H1 (cell line): ENCODE data around the gene OR51A4. TPM values are rescaled to one million over a fixed set of nuclear protein-coding genes. Genes with fewer than 3 reads are reported as not detected.

Source experiments
- CTCF ChIA-PET: fragments of 300-600 bp; sonication (Branson Sonifier 250); formaldehyde crosslinking; loops from one replicate; lab custom pipeline; 2021; ENCODE audit not compliant: partially characterized antibody; lab: Charles Lee
- POLR2A ChIA-PET: fragments of 300-600 bp; sonication (Branson Sonifier 250); formaldehyde crosslinking; loops from one replicate; lab custom pipeline; 2021; ENCODE audit warnings: inconsistent platforms; ENCODE audit not compliant: partially characterized antibody; lab: Charles Lee
- DNase-seq, 2 experiments: peaks; one replicate each; pipeline versions ENCODE4 v3.0.0 to v3.0.0-alpha.2; 2010 to 2022; ENCODE audit warnings: low spot score in 2 of 2, low read depth in 1 of 2, mixed read lengths in 1 of 2
- FAIRE-seq: peaks from 2 replicates; lab custom pipeline; 2011; peaks lifted over from hg19 to GRCh38; lab: Jason Lieb, UNC
- H2AFZ ChIP-seq: 2 replicates; pipeline ENCODE4 v1.8.1; 2012; ENCODE audit warnings: low read length, inconsistent platforms
- H2AK5ac ChIP-seq: 2 replicates; pipeline ENCODE4 v1.6.1; 2013; ENCODE audit warnings: low read depth, low read length
- H2BK120ac ChIP-seq: replicated peaks from 2 replicates; pipeline ENCODE3; 2013; ENCODE audit warnings: low read depth, low read length, inconsistent platforms
- H2BK12ac ChIP-seq: 2 replicates; pipeline ENCODE4 v1.6.1; 2013; ENCODE audit warnings: low read depth, low read length
- H2BK15ac ChIP-seq: 2 replicates; pipeline ENCODE4 v1.6.1; 2013; ENCODE audit warnings: low read length
- H2BK20ac ChIP-seq: 2 replicates; pipeline ENCODE4 v1.6.1; 2013; ENCODE audit warnings: low read length
- H2BK5ac ChIP-seq: 2 replicates; pipeline ENCODE4 v1.6.1; 2013; ENCODE audit warnings: low read depth, low read length
- H3K14ac ChIP-seq: 2 replicates; pipeline ENCODE4 v1.6.1; 2013; ENCODE audit warnings: inconsistent platforms; ENCODE audit not compliant: insufficient read length
- H3K18ac ChIP-seq: 2 replicates; pipeline ENCODE4 v1.6.1; 2013; ENCODE audit warnings: low read length; ENCODE audit errors: extremely low read depth
- H3K23ac ChIP-seq: 2 replicates; pipeline ENCODE4 v1.6.1; 2013; ENCODE audit warnings: inconsistent platforms; ENCODE audit not compliant: insufficient read length
- H3K23me2 ChIP-seq: 2 replicates; pipeline ENCODE4 v1.6.1; 2013; ENCODE audit warnings: low read depth, low read length
- H3K27ac ChIP-seq: 2 replicates; pipeline ENCODE4 v1.6.1; 2011; ENCODE audit warnings: low read depth, low read length, inconsistent platforms
- H3K27me3 ChIP-seq, 4 experiments: replicated peaks in 1 of 4; 1 replicate in 1 of 4; 2 replicates in 3 of 4; pipeline versions ENCODE4 v1.6.1 to v1.8.1; 2011 to 2013; ENCODE audit warnings: low read length in 3 of 4, mild to moderate bottlenecking in 3 of 4, inconsistent platforms in 2 of 4, mixed read lengths in 2 of 4, moderate library complexity in 1 of 4; ENCODE audit not compliant: control insufficient read depth in 3 of 4, insufficient read depth in 3 of 4; ENCODE audit errors: extremely low read depth in 1 of 4
- H3K36me3 ChIP-seq, 4 experiments: 2 replicates each; pipeline versions ENCODE4 v1.6.1 to v1.8.1; 2011 to 2013; ENCODE audit warnings: mild to moderate bottlenecking in 4 of 4, low read length in 3 of 4, moderate library complexity in 2 of 4, control low read depth in 1 of 4, inconsistent platforms in 1 of 4; ENCODE audit not compliant: insufficient read depth in 4 of 4, control insufficient read depth in 2 of 4
- H3K4ac ChIP-seq: replicated peaks from 2 replicates; pipeline ENCODE3; 2013; ENCODE audit warnings: low read length, low read depth, mixed read lengths, inconsistent platforms; ENCODE audit not compliant: insufficient read length
- H3K4me1 ChIP-seq, 4 experiments: replicated peaks in 1 of 4; 1 replicate in 1 of 4; 2 replicates in 3 of 4; pipeline versions ENCODE4 v1.6.1 to v1.8.1; 2011 to 2013; ENCODE audit warnings: low read length in 3 of 4, inconsistent platforms in 2 of 4, mixed read lengths in 1 of 4; ENCODE audit not compliant: insufficient read depth in 4 of 4, control insufficient read depth in 3 of 4
- H3K4me2 ChIP-seq, 2 experiments: 2 replicates each; pipeline versions ENCODE4 v1.6.1 to v1.8.1; 2011 to 2013; ENCODE audit warnings: low read depth in 2 of 2, low read length in 2 of 2, control low read depth in 1 of 2, inconsistent platforms in 1 of 2, mild to moderate bottlenecking in 1 of 2; ENCODE audit not compliant: insufficient read depth in 1 of 2
- H3K4me3 ChIP-seq, 4 experiments: fragments of 200-600, 300-600 bp in 1 of 4; sonication (generic), shearing (Covaris generic), sonication (Bioruptor Twin) in 1 of 4; 2 replicates each; pipeline versions ENCODE4 v1.5.1 to v1.8.1; 2011 to 2016; ENCODE audit warnings: low read length in 4 of 4, low read depth in 3 of 4, control low read depth in 2 of 4, inconsistent platforms in 2 of 4, mild to moderate bottlenecking in 2 of 4, mixed read lengths in 1 of 4, moderate library complexity in 1 of 4; ENCODE audit not compliant: insufficient read depth in 2 of 4; ENCODE audit errors: extremely low read depth in 1 of 4
- H3K56ac ChIP-seq: replicated peaks from 2 replicates; pipeline ENCODE3; 2013; ENCODE audit warnings: low read depth, mild to moderate bottlenecking, mixed read lengths, low read length, inconsistent platforms; ENCODE audit not compliant: insufficient read length
- H3K79me1 ChIP-seq: 2 replicates; pipeline ENCODE4 v1.6.1; 2013; ENCODE audit warnings: low read depth, low read length, control low read depth
- H3K79me2 ChIP-seq, 2 experiments: 2 replicates each; pipeline versions ENCODE4 v1.6.1 to v1.8.1; 2012 to 2013; ENCODE audit warnings: low read length in 2 of 2, mild to moderate bottlenecking in 2 of 2, inconsistent platforms in 1 of 2; ENCODE audit not compliant: insufficient read depth in 2 of 2, control insufficient read depth in 1 of 2
- H3K9ac ChIP-seq, 4 experiments: replicated peaks in 1 of 4; 1 replicate in 1 of 4; 2 replicates in 3 of 4; pipeline versions ENCODE4 v1.6.1 to v1.8.1; 2011 to 2013; ENCODE audit warnings: low read depth in 3 of 4, low read length in 3 of 4, control low read depth in 2 of 4, mild to moderate bottlenecking in 2 of 4, moderate library complexity in 2 of 4, inconsistent platforms in 1 of 4; ENCODE audit errors: extremely low read depth in 1 of 4
- H3K9me3 ChIP-seq, 2 experiments: 2 replicates each; pipeline versions ENCODE4 v1.6.1 to v1.8.1; 2012 to 2013; ENCODE audit warnings: mild to moderate bottlenecking in 2 of 2, moderate library complexity in 2 of 2, control low read depth in 1 of 2, inconsistent platforms in 1 of 2, low read depth in 1 of 2, low read length in 1 of 2, mixed read lengths in 1 of 2; ENCODE audit not compliant: insufficient read depth in 2 of 2
- H4K20me1 ChIP-seq, 2 experiments: replicated peaks in 1 of 2; 2 replicates each; pipeline versions ENCODE3 to v1.8.1; 2011 to 2013; ENCODE audit warnings: inconsistent platforms in 2 of 2, low read length in 2 of 2, mild to moderate bottlenecking in 1 of 2; ENCODE audit not compliant: insufficient read depth in 2 of 2, control insufficient read depth in 1 of 2
- H4K5ac ChIP-seq: 2 replicates; pipeline ENCODE4 v1.6.1; 2013; ENCODE audit warnings: low read length, low read depth, mixed read lengths, inconsistent platforms; ENCODE audit not compliant: insufficient read length
- H4K8ac ChIP-seq: 2 replicates; pipeline ENCODE4 v1.8.0; 2013; ENCODE audit warnings: mild to moderate bottlenecking, moderate library complexity, low read length, inconsistent platforms; ENCODE audit not compliant: insufficient read depth; ENCODE audit errors: extremely low read depth
- H4K91ac ChIP-seq: replicated peaks from 2 replicates; pipeline ENCODE3; 2013; ENCODE audit warnings: low read length, mixed read lengths, inconsistent platforms; ENCODE audit not compliant: insufficient read length
- GABPA ChIP-seq: IDR thresholded peaks from 2 replicates; pipeline ENCODE4 v1.6.1; 2011; ENCODE audit warnings: mild to moderate bottlenecking, low read length, moderate library complexity, borderline replicate concordance; ENCODE audit not compliant: insufficient read depth
- JUN ChIP-seq: IDR thresholded peaks from 2 replicates; pipeline ENCODE4 v1.6.1; 2011; ENCODE audit warnings: low read depth, mild to moderate bottlenecking, improper control_type of control experiment, low read length
- KDM4A ChIP-seq: IDR thresholded peaks from one replicate; pipeline ENCODE4 v1.7.1; 2012; ENCODE audit warnings: low read depth, mild to moderate bottlenecking, moderate library complexity, low read length, inconsistent platforms; ENCODE audit not compliant: severe bottlenecking
- RAD21 ChIP-seq, 2 experiments: IDR thresholded peaks in 1 of 2; conservative IDR thresholded peaks in 1 of 2; 2 replicates each; pipeline ENCODE4 v1.6.1; 2011; ENCODE audit warnings: low read depth in 2 of 2, low read length in 2 of 2, improper control_type of control experiment in 1 of 2, inconsistent platforms in 1 of 2, mild to moderate bottlenecking in 1 of 2, moderate library complexity in 1 of 2
- RNF2 ChIP-seq: fragments of 200-900, 300-1000 bp; sonication (generic); IDR thresholded peaks from 2 replicates; pipeline ENCODE4 v1.7.1; 2016; ENCODE audit warnings: borderline replicate concordance, low read depth, mild to moderate bottlenecking, antibody characterized with exemption, low read length; ENCODE audit not compliant: poor library complexity, severe bottlenecking; ENCODE audit errors: missing control alignments
- SIN3A ChIP-seq, 2 experiments: IDR thresholded peaks in 1 of 2; conservative IDR thresholded peaks in 1 of 2; 2 replicates each; pipeline ENCODE4 v1.6.1; 2011 to 2012; ENCODE audit warnings: low read length in 2 of 2, improper control_type of control experiment in 1 of 2, low read depth in 1 of 2, mild to moderate bottlenecking in 1 of 2
- SUZ12 ChIP-seq: fragments of 200-600 bp; sonication (generic); IDR thresholded peaks from 2 replicates; pipeline ENCODE4 v1.6.1; 2012; ENCODE audit warnings: mild to moderate bottlenecking, inconsistent platforms, low read length, moderate library complexity, mixed read lengths
- TAF1 ChIP-seq: IDR thresholded peaks from 2 replicates; pipeline ENCODE4 v1.6.1; 2011; ENCODE audit warnings: mild to moderate bottlenecking, low read depth, low read length
- WGBS, 2 experiments: shearing (Covaris generic) in 1 of 2; methylation state at CpG; one replicate each; pipeline versions ENCODE4 v1.1.6 to v1.1.7; 2013 to 2015; ENCODE audit warnings: low lambda C conversion rate in 2 of 2, mixed read lengths in 2 of 2, inconsistent platforms in 1 of 2, low coverage in 1 of 2, missing lambda C conversion rate in 1 of 2; ENCODE audit not compliant: insufficient replicate concordance in 2 of 2, insufficient coverage in 1 of 2, insufficient read length in 1 of 2; ENCODE audit errors: extremely low coverage in 1 of 2, missing lambda C conversion rate in 1 of 2; 5-methylcytosine and 5-hydroxymethylcytosine counted together
- polyA plus RNA-seq, 7 experiments: library from polyadenylated mRNA; depleted of rRNA in 3 of 7; stranded (reverse) in 5 of 7; unstranded in 2 of 7; fragments of >200 nt in 5 of 7; fragments of 200-250 nt in 2 of 7; gene quantifications; 1 replicate in 5 of 7; 2 replicates in 1 of 7; 4 replicates in 1 of 7; pipeline versions ENCODE4 v1.2.1 to v1.2.3, GENCODE V29; 2011 to 2013; ENCODE audit warnings: missing spikeins in 2 of 7, mixed read lengths in 2 of 7
- total RNA-seq: library from RNA; stranded (reverse); fragmentation: NEBNext Ultra II Directional; extraction: Animal tissue kit (Norgen Biotek cat#: 25700); gene quantifications from 2 replicates; pipeline ENCODE4 v1.2.1, GENCODE V29; 2021
- TF ChIP-seq, protein P1 (sequence below), 3 experiments: IDR thresholded peaks; 1 replicate in 2 of 3; 2 replicates in 1 of 3; pipeline versions ENCODE4 v1.5.1 to v1.6.1; 2011; ENCODE audit warnings: low read length in 3 of 3, mild to moderate bottlenecking in 3 of 3, inconsistent platforms in 2 of 3, low read depth in 1 of 3, moderate library complexity in 1 of 3; ENCODE audit not compliant: insufficient read depth in 1 of 3; ENCODE audit errors: control extremely low read depth in 1 of 3

Gene OR51A4
- total and polyA plus RNA-seq, 2 of the 8 experiments (the other 6 are each of a cell fraction or from before 2014, with no cell fraction given), result not detected

DNA sequence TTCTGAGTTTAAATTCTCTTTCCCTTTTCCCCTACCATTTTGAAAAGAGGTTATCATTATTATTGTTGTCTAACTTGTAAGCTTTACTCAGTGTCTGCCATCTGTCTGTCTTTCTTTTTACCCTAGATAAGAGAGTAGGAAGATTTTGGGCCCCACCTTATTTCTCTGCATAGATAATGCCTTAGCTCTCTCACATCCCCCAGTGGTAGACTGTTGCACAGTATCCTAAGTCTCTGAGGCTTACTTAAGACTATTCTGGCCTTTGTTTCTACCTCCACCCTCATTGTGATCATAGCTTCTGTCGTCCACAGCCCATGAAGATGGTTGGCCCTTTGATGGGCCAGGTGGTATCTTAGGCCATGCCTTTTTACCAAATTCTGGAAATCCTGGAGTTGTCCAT is 43.7 kb upstream of the OR51A4 start:
- CTCF ChIA-PET, result interaction anchor here (1.0 to 2.3 kb wide), 9 partner anchors 9 to 364 kb away, joined by 3 to 13 read pairs (median 5); partner anchors contain the start of gene OR51D1
- no peak for FAIRE-seq
- TF ChIP-seq, protein P1, sequence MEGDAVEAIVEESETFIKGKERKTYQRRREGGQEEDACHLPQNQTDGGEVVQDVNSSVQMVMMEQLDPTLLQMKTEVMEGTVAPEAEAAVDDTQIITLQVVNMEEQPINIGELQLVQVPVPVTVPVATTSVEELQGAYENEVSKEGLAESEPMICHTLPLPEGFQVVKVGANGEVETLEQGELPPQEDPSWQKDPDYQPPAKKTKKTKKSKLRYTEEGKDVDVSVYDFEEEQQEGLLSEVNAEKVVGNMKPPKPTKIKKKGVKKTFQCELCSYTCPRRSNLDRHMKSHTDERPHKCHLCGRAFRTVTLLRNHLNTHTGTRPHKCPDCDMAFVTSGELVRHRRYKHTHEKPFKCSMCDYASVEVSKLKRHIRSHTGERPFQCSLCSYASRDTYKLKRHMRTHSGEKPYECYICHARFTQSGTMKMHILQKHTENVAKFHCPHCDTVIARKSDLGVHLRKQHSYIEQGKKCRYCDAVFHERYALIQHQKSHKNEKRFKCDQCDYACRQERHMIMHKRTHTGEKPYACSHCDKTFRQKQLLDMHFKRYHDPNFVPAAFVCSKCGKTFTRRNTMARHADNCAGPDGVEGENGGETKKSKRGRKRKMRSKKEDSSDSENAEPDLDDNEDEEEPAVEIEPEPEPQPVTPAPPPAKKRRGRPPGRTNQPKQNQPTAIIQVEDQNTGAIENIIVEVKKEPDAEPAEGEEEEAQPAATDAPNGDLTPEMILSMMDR (IDR thresholded peaks at IDR 0.05; ENCODE audit: control extremely low read depth in 1 of 3, insufficient read depth in 1 of 3, low read depth in 1 of 3, low read length in 3 of 3), result peak in 2 of 3 experiments; percentile 16 to 28; a peak in 1 of 4 replicates
- TF ChIP-seq TAF1 (no peak), RAD21 (IDR thresholded peaks at IDR 0.05 in 1 of 2, conservative IDR thresholded peaks at IDR 0.05 in 1 of 2; ENCODE audit: low read depth in 2 of 2, low read length in 2 of 2) (peak; percentile 39 to 52), SUZ12 (no peak), KDM4A (no peak), GABPA (no peak), JUN (no peak), RNF2 (no peak), SIN3A (conservative IDR thresholded peaks at IDR 0.05 in 1 of 2, IDR thresholded peaks at IDR 0.05 in 1 of 2; ENCODE audit: low read depth in 1 of 2, low read length in 2 of 2) (no peak)

More for the DNA sequence above, 43.7 kb upstream of the OR51A4 start:
- Histone ChIP-seq H4K5ac (no peak overlapping the region), H2BK15ac (no peak overlapping the region), H3K79me1 (no peaks in the 10 kb centered on the region), H3K56ac (no peak overlapping the region), H3K36me3 (no peaks in the 10 kb centered on the region), H2BK5ac (no peak overlapping the region), H4K20me1 (no peaks in the 10 kb centered on the region), H2AK5ac (no peak overlapping the region), H3K4ac (no peak overlapping the region), H3K27me3 (peaks cover 0 to 1% (median 0%) of the 10 kb centered on the region in 4 experiments; a peak in 1 of 7 replicates), H3K4me2 (no peak overlapping the region), H3K23me2 (no peaks in the 10 kb centered on the region), H3K79me2 (no peaks in the 10 kb centered on the region), H3K9me3 (no peaks in the 10 kb centered on the region; a peak in 1 of 4 replicates), H4K91ac (no peak overlapping the region), H2BK20ac (no peak overlapping the region), H3K14ac (no peak overlapping the region), H4K8ac (no peak overlapping the region), H3K23ac (no peak overlapping the region), H2BK12ac (no peak overlapping the region), H2AFZ (no peak overlapping the region), H3K27ac (no peak overlapping the region), H3K18ac (no peak overlapping the region), H3K4me1 (no peaks in the 10 kb centered on the region; a peak in 1 of 7 replicates), H2BK120ac (no peak overlapping the region), H3K9ac (no peak overlapping the region), H3K4me3 (no peak overlapping the region)
- no peak for DNase-seq
- WGBS, 2 experiments, result 92% methylated on average over 1 of the region's 1 CpG; no CpG with 5 or more reads in 1 of the 2 experiments
- POLR2A ChIA-PET, result no interaction called here
